ENCODE data around the gene KCNH2. TPM values are rescaled to one million over a fixed set of nuclear protein-coding genes. Genes with fewer than 3 reads are reported as not detected.

Gene KCNH2
- total and polyA plus RNA-seq, 10 of the 15 experiments (the other 5 are each of a cell fraction or from before 2014, with no cell fraction given), result 0.04 to 0.24 (median 0.17) TPM; not detected in 6

- no TSS peak for BruUV-seq (replicated peaks)
- ATAC-seq (no peak), FAIRE-seq (no peak), DNase-seq (ENCODE audit: low read depth, low spot score) (no peak)
- WGBS (ENCODE audit: insufficient coverage, insufficient replicate concordance, low lambda C conversion rate, missing lambda C conversion rate), result 85% methylated on average over 9 of the region's 9 CpGs
- H3K79me2 ChIP-seq (ENCODE audit: control insufficient read depth, insufficient read depth, low read length), result no peaks in the 10 kb centered on the region
- peak overlapping the region; percentile 95; the same call in 1 of the 2 replicates for H3K4me2 ChIP-seq (ENCODE audit: control insufficient read depth, insufficient read depth)
- no peak overlapping the region for H3K27ac ChIP-seq (ENCODE audit: control insufficient read depth, insufficient read depth)
- SMC1A ChIA-PET (ENCODE audit: uncharacterized antibody, unreplicated experiment), result no interaction called here
- POLR2A ChIA-PET, result no interaction called here
- RAD21 ChIA-PET (ENCODE audit: unreplicated experiment), result no interaction called here
- CTCF ChIA-PET, result interaction anchor here (1.1 to 2.0 kb wide), 2 partner anchors 9 to 137 kb away, joined by 3 to 11 read pairs; no protein-coding TSS in a partner anchor
- no peak overlapping the region for H3K9ac ChIP-seq (ENCODE audit: control insufficient read depth, insufficient read depth, low read length)
- peaks cover 3% of the 10 kb centered on the region for H3K4me1 ChIP-seq (ENCODE audit: control insufficient read depth, insufficient read depth, low read length)
- no peaks in the 10 kb centered on the region for H3K9me3 ChIP-seq (replicated peaks; ENCODE audit: control insufficient read depth, insufficient read depth, low read length)
- in situ Hi-C loops (cut with MboI), result no loop called here
- H3K36me3 ChIP-seq (ENCODE audit: control insufficient read depth in 2 of 2, insufficient read depth in 2 of 2, low read length in 1 of 2), result no peaks in the 10 kb centered on the region
- TF ChIP-seq ZSCAN29 (IDR thresholded peaks at IDR 0.05), result no peak
- no peak for TF ChIP-seq IKZF1 (conservative IDR thresholded peaks at IDR 0.05)
- no peaks in the 10 kb centered on the region for H4K20me1 ChIP-seq (ENCODE audit: control insufficient read depth, insufficient read depth)
- peak overlapping the region; percentile 64 for H3K4me3 ChIP-seq
- H3K27me3 ChIP-seq (replicated peaks in 1 of 2; ENCODE audit: control insufficient read depth in 2 of 2, insufficient read depth in 2 of 2, low read length in 1 of 2), result peaks cover 7% of the 10 kb centered on the region in 2 experiments
- H2AFZ ChIP-seq (ENCODE audit: control insufficient read depth, low read depth, low read length), result no peak overlapping the region
- intact Hi-C loops (cut with micrococcal nuclease; ENCODE audit: unreplicated experiment), result no loop called here
These were observed 2.4 kb downstream of the KCNH2 start for GRCh38 chr7:150975536-150976319.

DNA sequence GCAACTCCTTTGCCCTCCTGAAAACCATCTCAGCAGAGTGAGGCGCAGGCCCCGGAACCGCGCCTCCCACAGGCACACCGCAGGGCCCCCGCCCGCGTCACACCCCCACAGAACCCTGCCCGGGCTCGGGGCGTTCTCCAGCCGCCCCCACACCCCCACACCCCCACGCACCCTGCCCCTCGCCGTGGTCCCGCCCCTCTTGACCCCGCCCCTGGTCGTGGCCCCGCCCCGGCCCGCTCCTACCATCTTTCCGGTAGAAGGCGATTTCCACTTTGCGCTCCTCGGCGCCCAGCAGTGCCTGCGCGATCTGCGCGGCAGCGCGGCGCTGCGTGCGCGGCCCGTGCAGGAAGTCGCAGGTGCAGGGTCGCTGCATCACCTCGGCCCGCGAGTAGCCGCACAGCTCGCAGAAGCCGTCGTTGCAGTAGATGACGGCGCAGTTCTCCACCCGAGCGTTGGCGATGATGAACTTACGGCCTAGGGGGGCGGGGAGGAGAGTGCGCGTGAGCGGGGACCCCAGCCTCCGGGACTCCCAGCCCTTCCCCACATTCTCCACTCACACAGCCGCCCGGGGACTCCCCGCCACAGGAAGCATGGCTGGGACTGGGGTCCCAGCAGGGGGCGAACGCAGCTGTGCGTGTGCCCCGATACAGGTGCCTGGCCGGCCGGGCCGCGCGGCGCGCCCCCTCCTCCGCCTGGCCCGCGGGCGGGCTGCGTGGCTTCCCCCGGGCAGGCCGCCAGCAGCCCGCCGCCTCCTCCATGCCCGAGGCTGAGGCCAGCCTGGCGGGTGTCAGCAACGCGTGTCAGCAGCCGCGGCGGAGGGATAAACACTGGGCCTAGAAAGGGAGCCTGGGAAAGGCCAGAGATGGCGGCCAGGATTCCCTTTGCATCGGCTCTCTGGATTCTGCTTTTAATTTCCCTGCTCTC is 3.4 kb downstream of the KCNH2 start:
- SMC1A ChIA-PET (ENCODE audit: uncharacterized antibody, unreplicated experiment), result no interaction called here
- no TSS peak for BruUV-seq (replicated peaks)
- Histone ChIP-seq H3K4me1 (ENCODE audit: control insufficient read depth, insufficient read depth, low read length) (peaks cover 3% of the 10 kb centered on the region), H3K79me2 (ENCODE audit: control insufficient read depth, insufficient read depth, low read length) (no peaks in the 10 kb centered on the region), H2AFZ (ENCODE audit: control insufficient read depth, low read depth, low read length) (peak overlapping the region; percentile 81), H3K4me3 (peak overlapping the region; percentile 64), H4K20me1 (ENCODE audit: control insufficient read depth, insufficient read depth) (no peaks in the 10 kb centered on the region), H3K27ac (ENCODE audit: control insufficient read depth, insufficient read depth) (no peak overlapping the region), H3K27me3 (replicated peaks in 1 of 2; ENCODE audit: control insufficient read depth in 2 of 2, insufficient read depth in 2 of 2, low read length in 1 of 2) (peaks cover 5 to 7% of the 10 kb centered on the region in 2 experiments), H3K36me3 (ENCODE audit: control insufficient read depth in 2 of 2, insufficient read depth in 2 of 2, low read length in 1 of 2) (no peaks in the 10 kb centered on the region), H3K4me2 (ENCODE audit: control insufficient read depth, insufficient read depth) (peak overlapping the region; percentile 95), H3K9ac (ENCODE audit: control insufficient read depth, insufficient read depth, low read length) (peak overlapping the region; percentile 32; the same call in 1 of the 2 replicates), H3K9me3 (replicated peaks; ENCODE audit: control insufficient read depth, insufficient read depth, low read length) (no peaks in the 10 kb centered on the region)
- under 1% methylated on average over 74 of the region's 89 CpGs for WGBS (ENCODE audit: insufficient coverage, insufficient replicate concordance, low lambda C conversion rate, missing lambda C conversion rate)
- CTCF ChIA-PET, result interaction anchor here (1.1 to 2.0 kb wide), 2 partner anchors 10 to 138 kb away, joined by 3 to 11 read pairs; no protein-coding TSS in a partner anchor
- FAIRE-seq, result no peak
- POLR2A ChIA-PET, result no interaction called here
- no peak for DNase-seq (ENCODE audit: low read depth, low spot score)
- intact Hi-C loops (cut with micrococcal nuclease; ENCODE audit: unreplicated experiment) (no loop called here), in situ Hi-C loops (cut with MboI) (no loop called here)
- peak; percentile 80 for ATAC-seq
- RAD21 ChIA-PET (ENCODE audit: unreplicated experiment), result interaction anchor here (0.9 kb wide), 1 partner anchor 9 kb away, joined by 3 read pairs; no protein-coding TSS in a partner anchor
- TF ChIP-seq EGR1 (IDR thresholded peaks at IDR 0.05; ENCODE audit: borderline replicate concordance in 1 of 2, low read depth in 2 of 2, low read length in 2 of 2) (peak in 1 of 2 experiments; percentile 77; a peak in 2 of 3 replicates), ZNF384 (IDR thresholded peaks at IDR 0.05; ENCODE audit: borderline replicate concordance, low read depth, low read length) (no peak), CTCF (IDR thresholded peaks at IDR 0.05 in 2 of 3, conservative IDR thresholded peaks at IDR 0.05 in 1 of 3; ENCODE audit: control insufficient read depth in 2 of 3, extremely low read depth in 1 of 3, insufficient read depth in 1 of 3, low read depth in 3 of 3, low read length in 3 of 3) (peak in 2 of 3 experiments; percentile 36 to 52; a peak in 4 of 6 replicates), NBN (IDR thresholded peaks at IDR 0.05) (no peak), NRF1 (conservative IDR thresholded peaks at IDR 0.05; ENCODE audit: low read depth, low read length) (peak; percentile 11; the same call in 1 of the 2 replicates), MYB (IDR thresholded peaks at IDR 0.05; ENCODE audit: borderline replicate concordance, low read depth, low read length) (no peak), NR2F1 (conservative IDR thresholded peaks at IDR 0.05) (peak; percentile 38), FOS (IDR thresholded peaks at IDR 0.05; ENCODE audit: borderline replicate concordance, extremely low read depth, insufficient read length) (no peak), GABPA (IDR thresholded peaks at IDR 0.05; ENCODE audit: low read depth) (no peak), RBBP5 (conservative IDR thresholded peaks at IDR 0.05) (no peak), POLR2A (IDR thresholded peaks at IDR 0.05; ENCODE audit: low read depth, low read length) (peak; percentile 76), GATAD2B (conservative IDR thresholded peaks at IDR 0.05; ENCODE audit: low read depth) (peak; percentile 68; the same call in 1 of the 2 replicates)
